NCI-H146 treated with DMSO at 0.1 percent for 48 hours (cell line): ENCODE data around the gene HAPSTR1.

Source experiments
- DNase-seq: peaks from one replicate; lab custom pipeline; 2025; ENCODE audit not compliant: unreplicated experiment; lab: John Stamatoyannopoulos, UW

The HAPSTR1 gene

GRCh38 chr16:9095656-9096397 lies 4.4 kb downstream of the HAPSTR1 start:
- no peak for DNase-seq

GRCh38 chr16:9096416-9096952 lies 5.0 kb downstream of the HAPSTR1 start:
- no peak for DNase-seq

GRCh38 chr16:9097266-9098219 lies 6.1 kb downstream of the HAPSTR1 start:
- DNase-seq: no peak

DNA sequence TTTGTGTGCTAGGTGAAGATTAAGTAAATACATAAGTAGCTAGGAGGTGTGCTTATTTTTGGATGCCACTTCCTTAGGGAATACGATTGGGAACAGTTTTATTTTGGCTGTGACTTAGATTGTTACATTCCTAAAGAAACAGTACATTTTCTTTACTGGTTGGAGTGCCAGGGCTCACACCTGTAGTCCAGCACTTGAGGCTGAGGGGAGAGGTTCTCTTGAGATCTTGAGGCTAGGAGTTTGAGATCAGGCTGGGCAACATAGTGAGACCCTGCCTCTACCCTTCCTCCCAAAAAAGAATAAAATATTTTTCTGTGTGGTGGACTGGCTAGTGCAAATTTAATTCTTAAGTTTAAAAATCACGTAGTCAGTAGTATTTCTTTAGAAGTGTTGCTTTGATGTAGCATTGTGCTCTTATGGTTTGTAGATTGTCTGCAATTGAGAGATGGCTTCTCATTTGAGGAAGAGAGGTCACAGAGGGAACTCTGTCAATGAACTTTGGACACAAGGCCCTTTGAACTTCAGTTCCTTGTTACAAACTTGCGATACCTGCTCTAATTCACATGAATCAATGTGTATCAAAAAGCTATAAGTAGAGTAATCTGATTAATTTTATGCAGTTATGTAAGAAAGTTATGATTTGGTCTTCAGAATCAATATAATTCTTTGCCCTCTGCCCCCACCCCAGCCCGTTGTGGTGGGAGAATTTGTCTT lies 7.1 kb downstream of the HAPSTR1 start:
- DNase-seq: no peak

DNA sequence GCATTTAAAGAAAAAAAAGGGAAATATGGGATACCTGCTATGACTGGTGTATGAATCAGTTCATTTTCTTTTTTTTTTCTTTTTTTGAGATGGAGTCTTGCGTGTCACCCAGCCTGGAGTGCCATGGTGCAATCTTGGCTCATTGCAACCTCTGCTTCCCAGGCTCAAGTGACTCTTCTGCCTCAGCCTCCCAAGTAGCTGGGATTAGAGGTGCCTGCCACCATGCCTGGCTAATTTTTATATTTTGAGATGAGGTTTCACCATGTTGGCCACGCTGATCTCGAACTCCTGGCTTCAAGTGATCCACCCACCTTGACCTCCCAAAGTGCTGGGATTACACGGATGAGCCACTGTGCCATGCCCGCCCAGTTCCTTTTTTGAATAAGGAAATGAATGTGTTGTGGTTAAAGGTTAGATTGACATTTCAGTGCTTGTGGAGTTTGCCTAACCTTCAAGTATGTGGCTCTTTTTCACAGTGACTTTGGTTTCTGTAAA lies 7.7 kb downstream of the HAPSTR1 start:
- no peak for DNase-seq

GRCh38 chr16:9102379-9102778 lies 10.9 kb downstream of the HAPSTR1 start:
- DNase-seq: no peak

- DNase-seq: no peak
These were observed 11.5 kb downstream of the HAPSTR1 start for GRCh38 chr16:9102943-9103342.

GRCh38 chr16:9103546-9103945 lies 12.1 kb downstream of the HAPSTR1 start:
- no peak for DNase-seq

- DNase-seq: no peak
These were observed 13.7 kb downstream of the HAPSTR1 start for GRCh38 chr16:9105189-9105588.

DNA sequence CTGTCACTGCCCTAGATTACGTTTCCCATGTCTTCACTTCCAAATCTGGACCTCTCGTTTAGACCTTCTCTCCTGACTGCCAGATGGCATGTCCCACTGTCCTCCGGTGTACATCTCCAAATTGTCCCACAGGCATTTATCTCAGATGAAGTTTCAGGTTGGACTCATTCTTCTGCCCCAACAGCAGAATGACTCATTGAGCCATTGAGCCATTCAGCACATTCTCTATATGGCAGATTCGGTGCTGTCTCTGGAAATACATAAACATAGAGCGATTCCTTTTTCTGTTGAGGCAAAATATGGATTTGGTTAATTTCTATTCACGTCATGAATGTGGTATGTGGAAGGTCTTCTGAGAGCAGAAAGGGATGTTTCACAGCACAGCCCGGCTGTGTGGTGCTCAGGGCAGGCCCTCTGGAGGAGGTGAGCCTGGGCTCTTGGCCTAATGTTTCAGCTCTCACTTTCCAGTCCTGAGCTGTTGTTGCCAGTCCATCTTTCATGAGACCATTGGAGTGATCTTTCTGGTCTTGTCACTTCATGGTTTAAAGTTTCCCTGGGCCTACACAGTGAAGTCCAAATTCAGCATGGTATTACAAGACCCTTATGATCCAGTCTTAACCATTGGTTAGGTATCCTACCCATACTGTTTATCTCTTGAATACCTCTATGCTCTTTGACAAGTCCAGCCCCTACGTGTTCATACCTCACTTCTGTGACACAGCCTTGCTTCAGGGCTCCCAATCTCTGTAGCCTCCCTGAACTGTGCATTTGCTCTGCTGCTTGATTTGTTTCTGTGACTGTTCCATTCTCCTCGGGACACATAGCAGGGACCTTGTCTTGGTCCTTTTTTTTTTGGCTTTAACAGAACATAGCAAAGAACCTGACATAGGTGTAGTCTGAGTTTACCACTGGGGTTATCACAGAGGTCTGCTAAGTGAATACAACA lies 15.9 kb downstream of the HAPSTR1 start:
- no peak for DNase-seq

DNA sequence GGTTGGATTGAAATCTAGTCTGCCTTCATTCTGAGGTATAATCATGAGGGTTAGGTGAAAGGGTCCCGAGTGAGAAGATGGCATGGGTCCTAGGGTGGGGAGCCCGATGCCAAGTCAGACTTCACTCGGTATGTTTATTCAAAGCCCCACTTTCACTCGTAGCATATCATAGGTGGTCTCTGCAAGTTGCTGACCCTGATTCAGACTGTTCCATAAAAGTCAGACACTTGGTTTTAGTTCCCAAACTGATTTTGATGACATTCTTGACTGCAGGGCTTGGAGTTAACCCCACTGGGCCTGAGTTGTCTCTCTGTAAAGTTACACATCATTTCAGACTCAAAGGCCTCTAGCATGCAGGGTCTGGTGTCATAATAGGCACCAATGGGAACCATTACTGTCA lies 17.8 kb downstream of the HAPSTR1 start:
- DNase-seq: no peak

- no peak for DNase-seq
These were observed 20.9 kb downstream of the HAPSTR1 start for GRCh38 chr16:9112166-9112843.

- DNase-seq: no peak
These were observed 21.4 kb downstream of the HAPSTR1 start for GRCh38 chr16:9112844-9113186.

DNA sequence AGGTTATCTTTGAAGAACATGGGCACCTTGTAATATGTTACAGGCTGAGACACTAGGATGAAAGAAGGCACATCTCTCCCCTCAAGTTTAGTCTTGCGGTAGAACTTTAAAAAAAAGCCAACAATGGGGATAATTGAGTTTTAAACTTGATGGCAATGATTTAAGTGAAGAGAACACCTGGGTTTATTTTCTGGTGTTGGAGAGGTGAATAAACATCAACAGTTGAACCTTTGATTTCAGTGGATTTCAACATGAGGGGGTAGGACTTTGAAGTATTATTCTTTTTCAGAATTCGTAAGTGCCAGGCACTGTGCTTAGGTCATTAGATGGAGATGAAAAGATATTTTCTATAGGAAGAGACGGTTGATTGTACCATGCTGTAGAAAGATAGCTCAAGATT lies 22.3 kb downstream of the HAPSTR1 start:
- no peak for DNase-seq

- DNase-seq: no peak
These were observed 22.7 kb downstream of the HAPSTR1 start for GRCh38 chr16:9114112-9114511.

GRCh38 chr16:9114842-9115241 lies 23.4 kb downstream of the HAPSTR1 start:
- DNase-seq: no peak

- no peak for DNase-seq
These were observed 23.8 kb downstream of the HAPSTR1 start for GRCh38 chr16:9115277-9115676.

- no peak for DNase-seq
These were observed 24.7 kb downstream of the HAPSTR1 start for GRCh38 chr16:9116141-9116540.

GRCh38 chr16:9118170-9118569 lies 26.7 kb downstream of the HAPSTR1 start:
- no peak for DNase-seq

DNA sequence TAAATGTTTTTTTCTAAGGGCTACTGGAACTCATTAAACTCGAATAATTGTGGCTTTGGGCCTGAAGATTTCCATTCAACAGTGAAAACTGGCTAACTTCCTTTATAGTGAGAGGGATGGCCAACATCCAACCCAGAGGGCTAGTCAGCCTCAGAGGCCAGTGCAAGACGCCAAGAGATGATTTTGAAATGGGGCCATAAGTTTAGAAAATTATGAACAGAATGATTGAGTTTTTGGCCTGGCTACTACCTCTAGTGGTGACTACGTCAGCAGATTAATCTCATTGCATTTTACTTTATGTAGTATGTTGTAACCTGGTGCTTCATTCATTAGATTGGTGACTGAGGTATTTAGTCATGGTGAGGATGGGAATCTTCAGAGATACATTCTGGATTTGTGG lies 28.4 kb downstream of the HAPSTR1 start:
- no peak for DNase-seq
